Astrocyte (in vitro differentiated cells and primary cell): ENCODE measurements around the gene PLCH2. TPM values are rescaled to one million over a fixed set of nuclear protein-coding genes. Genes with fewer than 3 reads are reported as not detected.

ENCODE experiments used
- DNase-seq: peaks from one replicate; pipeline ENCODE4 v3.0.0-alpha.2; 2010; ENCODE audit warnings: low read depth
- FAIRE-seq: peaks from 2 replicates; lab custom pipeline; 2011; peaks lifted over from hg19 to GRCh38; lab: Jason Lieb, UNC
- H2AFZ ChIP-seq: 2 replicates; pipeline ENCODE4 v1.6.0; 2012; ENCODE audit warnings: low read depth, low read length, inconsistent platforms
- H3K27ac ChIP-seq: 2 replicates; pipeline ENCODE4 v1.5.1; 2011; ENCODE audit warnings: low read depth, low read length, inconsistent platforms
- H3K27me3 ChIP-seq: 2 replicates; pipeline ENCODE4 v1.6.0; 2011; ENCODE audit warnings: low read length, inconsistent platforms; ENCODE audit not compliant: insufficient read depth
- H3K36me3 ChIP-seq: 2 replicates; pipeline ENCODE4 v1.5.1; 2011; ENCODE audit warnings: low read length, inconsistent platforms; ENCODE audit not compliant: insufficient read depth
- H3K4me1 ChIP-seq: 2 replicates; pipeline ENCODE4 v1.5.1; 2011; ENCODE audit warnings: low read length, inconsistent platforms; ENCODE audit not compliant: insufficient read depth
- H3K4me2 ChIP-seq: 2 replicates; pipeline ENCODE4 v1.6.0; 2012; ENCODE audit warnings: low read length, inconsistent platforms
- H3K4me3 ChIP-seq: 2 replicates; pipeline ENCODE4 v1.5.1; 2011; ENCODE audit warnings: low read depth, mild to moderate bottlenecking, low read length, inconsistent platforms; ENCODE audit not compliant: insufficient read depth
- H3K79me2 ChIP-seq: 2 replicates; pipeline ENCODE4 v1.6.0; 2012; ENCODE audit warnings: mild to moderate bottlenecking, low read length, inconsistent platforms; ENCODE audit not compliant: insufficient read depth
- H3K9ac ChIP-seq: 2 replicates; pipeline ENCODE4 v1.6.0; 2012; ENCODE audit warnings: mild to moderate bottlenecking, low read length, inconsistent platforms
- H3K9me3 ChIP-seq: 2 replicates; pipeline ENCODE4 v1.5.1; 2012; ENCODE audit warnings: low read depth, mild to moderate bottlenecking, low read length, inconsistent platforms; ENCODE audit not compliant: insufficient read depth
- H4K20me1 ChIP-seq: 2 replicates; pipeline ENCODE4 v1.6.0; 2012; ENCODE audit warnings: low read length, inconsistent platforms; ENCODE audit not compliant: insufficient read depth
- H3K27ac Mint-ChIP-seq: one replicate; pipeline ENCODE4 v1.8.0; 2021; ENCODE audit warnings: mild to moderate bottlenecking, mixed read lengths; ENCODE audit not compliant: unreplicated experiment
- H3K27me3 Mint-ChIP-seq: one replicate; pipeline ENCODE4 v1.8.0; 2021; ENCODE audit warnings: low read depth, mixed read lengths; ENCODE audit not compliant: unreplicated experiment
- H3K36me3 Mint-ChIP-seq: one replicate; pipeline ENCODE4 v1.8.0; 2021; ENCODE audit warnings: low read depth, mixed read lengths; ENCODE audit not compliant: unreplicated experiment
- H3K4me1 Mint-ChIP-seq: one replicate; pipeline ENCODE4 v1.8.0; 2021; ENCODE audit warnings: low read depth, mixed read lengths; ENCODE audit not compliant: unreplicated experiment
- H3K4me3 Mint-ChIP-seq: one replicate; pipeline ENCODE4 v1.8.0; 2021; ENCODE audit warnings: mild to moderate bottlenecking, moderate library complexity, mixed read lengths; ENCODE audit not compliant: unreplicated experiment
- H3K9me3 Mint-ChIP-seq: one replicate; pipeline ENCODE4 v1.8.0; 2021; ENCODE audit warnings: mild to moderate bottlenecking, mixed read lengths; ENCODE audit not compliant: unreplicated experiment
- EZH2 ChIP-seq: IDR thresholded peaks from 2 replicates; pipeline ENCODE4 v1.6.1; 2012; ENCODE audit warnings: mild to moderate bottlenecking, low read length, inconsistent platforms; ENCODE audit not compliant: insufficient read depth
- total RNA-seq: library from RNA; stranded (reverse); gene quantifications from 2 replicates; pipeline ENCODE4 v1.2.1, GENCODE V29; 2021
- TF ChIP-seq, protein P1 (sequence below): IDR thresholded peaks from 2 replicates; pipeline ENCODE4 v1.5.1; 2011; ENCODE audit warnings: low read depth, mild to moderate bottlenecking, inconsistent platforms, low read length, moderate library complexity; ENCODE audit not compliant: insufficient read depth

Gene PLCH2
- total RNA-seq, 1 donor from 2014 or later, result 2.0 TPM

DNA sequence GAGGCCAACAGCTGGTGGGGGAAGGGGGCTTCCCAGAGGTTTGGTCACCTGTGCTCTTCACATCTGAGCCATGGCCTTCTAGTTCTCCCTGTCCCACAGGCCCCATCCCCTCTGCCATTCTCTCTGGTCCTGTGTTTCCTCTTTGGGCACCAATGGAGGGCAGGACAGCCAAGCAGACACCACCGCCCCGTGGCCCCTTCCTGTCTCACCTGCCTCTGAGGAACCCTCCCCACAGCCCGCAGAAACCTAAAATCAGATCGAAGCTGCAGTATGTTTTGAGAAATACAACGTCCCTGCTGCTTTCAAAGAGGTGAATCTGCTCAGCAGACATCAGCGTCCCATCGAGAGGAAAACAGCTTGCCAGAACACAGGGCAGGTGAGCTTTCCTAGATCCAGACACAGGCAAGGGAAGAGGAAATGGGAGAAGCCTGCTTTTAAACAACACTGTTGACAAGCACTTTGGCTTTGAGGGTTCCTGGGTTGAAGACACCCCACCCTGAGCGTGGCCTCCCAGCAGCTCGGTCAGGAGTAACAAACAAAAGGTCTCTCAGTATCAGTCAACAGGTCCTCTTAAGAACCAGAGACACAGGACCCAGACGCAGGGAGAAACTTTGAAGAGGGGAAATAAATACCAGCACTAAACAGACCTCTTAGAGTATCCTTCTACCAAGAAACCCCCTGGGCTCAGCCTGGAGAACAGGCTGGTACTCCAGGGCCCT, 48.0 kb downstream of the PLCH2 start:
- H3K27me3 Mint-ChIP-seq, result peaks cover 8% of the 10 kb centered on the region
- H3K27ac Mint-ChIP-seq, result no peak overlapping the region
- H3K9ac ChIP-seq, result peak overlapping the region; percentile 94
- peaks cover 14% of the 10 kb centered on the region for H3K4me1 Mint-ChIP-seq
- TF ChIP-seq, protein P1, sequence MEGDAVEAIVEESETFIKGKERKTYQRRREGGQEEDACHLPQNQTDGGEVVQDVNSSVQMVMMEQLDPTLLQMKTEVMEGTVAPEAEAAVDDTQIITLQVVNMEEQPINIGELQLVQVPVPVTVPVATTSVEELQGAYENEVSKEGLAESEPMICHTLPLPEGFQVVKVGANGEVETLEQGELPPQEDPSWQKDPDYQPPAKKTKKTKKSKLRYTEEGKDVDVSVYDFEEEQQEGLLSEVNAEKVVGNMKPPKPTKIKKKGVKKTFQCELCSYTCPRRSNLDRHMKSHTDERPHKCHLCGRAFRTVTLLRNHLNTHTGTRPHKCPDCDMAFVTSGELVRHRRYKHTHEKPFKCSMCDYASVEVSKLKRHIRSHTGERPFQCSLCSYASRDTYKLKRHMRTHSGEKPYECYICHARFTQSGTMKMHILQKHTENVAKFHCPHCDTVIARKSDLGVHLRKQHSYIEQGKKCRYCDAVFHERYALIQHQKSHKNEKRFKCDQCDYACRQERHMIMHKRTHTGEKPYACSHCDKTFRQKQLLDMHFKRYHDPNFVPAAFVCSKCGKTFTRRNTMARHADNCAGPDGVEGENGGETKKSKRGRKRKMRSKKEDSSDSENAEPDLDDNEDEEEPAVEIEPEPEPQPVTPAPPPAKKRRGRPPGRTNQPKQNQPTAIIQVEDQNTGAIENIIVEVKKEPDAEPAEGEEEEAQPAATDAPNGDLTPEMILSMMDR, result no peak
- no peak overlapping the region for H3K27ac ChIP-seq
- peak overlapping the region; percentile 99 for H3K4me2 ChIP-seq
- peaks cover 33% of the 10 kb centered on the region for H3K4me1 ChIP-seq
- peak overlapping the region; percentile 89 for H3K4me3 Mint-ChIP-seq
- no peaks in the 10 kb centered on the region for H3K9me3 Mint-ChIP-seq
- no peak overlapping the region for H2AFZ ChIP-seq
- H3K79me2 ChIP-seq, result peaks cover 55% of the 10 kb centered on the region
- FAIRE-seq, result no peak
- H3K36me3 ChIP-seq, result peaks cover 3% of the 10 kb centered on the region
- H4K20me1 ChIP-seq, result peaks cover 55% of the 10 kb centered on the region
- DNase-seq, result no peak
- no peaks in the 10 kb centered on the region for H3K9me3 ChIP-seq
- no peaks in the 10 kb centered on the region for H3K27me3 ChIP-seq
- peaks cover 5% of the 10 kb centered on the region for H3K36me3 Mint-ChIP-seq
- H3K4me3 ChIP-seq, result no peak overlapping the region

DNA sequence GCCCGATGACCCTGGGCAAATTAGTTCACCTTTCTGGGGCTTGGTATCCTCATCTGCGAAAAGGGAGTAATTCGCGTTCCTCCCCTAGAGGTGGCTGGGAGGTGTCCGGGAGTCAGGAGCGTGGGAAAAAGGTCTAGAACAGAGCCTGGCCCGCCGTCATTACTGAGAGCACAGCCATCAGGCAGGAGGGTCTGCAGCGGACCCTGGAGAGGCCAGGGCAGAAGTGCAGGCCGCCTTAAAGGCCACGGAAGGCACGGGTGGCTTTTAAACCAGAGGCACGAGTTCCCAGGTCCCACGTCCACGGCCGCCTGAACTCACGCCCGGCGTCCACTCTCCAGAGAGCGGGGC, 49.5 kb downstream of the PLCH2 start:
- H3K4me3 Mint-ChIP-seq, result peak overlapping the region; percentile 89
- Histone ChIP-seq H3K4me2 (peak overlapping the region; percentile 99), H3K9ac (peak overlapping the region; percentile 94), H3K9me3 (no peaks in the 10 kb centered on the region), H4K20me1 (peaks cover 54% of the 10 kb centered on the region), H3K27me3 (no peaks in the 10 kb centered on the region), H3K36me3 (peaks cover 3% of the 10 kb centered on the region), H3K79me2 (peaks cover 54% of the 10 kb centered on the region), H3K4me1 (peaks cover 35% of the 10 kb centered on the region), H2AFZ (peak overlapping the region; percentile 39), H3K27ac (peak overlapping the region; percentile 68), H3K4me3 (peak overlapping the region; percentile 91)
- H3K36me3 Mint-ChIP-seq, result peaks cover 5% of the 10 kb centered on the region
- no peak overlapping the region for H3K27ac Mint-ChIP-seq
- H3K27me3 Mint-ChIP-seq, result peaks cover 9% of the 10 kb centered on the region
- TF ChIP-seq, protein P1, result no peak
- TF ChIP-seq EZH2, result no peak
- no peak for FAIRE-seq
- DNase-seq, result no peak
- peaks cover 14% of the 10 kb centered on the region for H3K4me1 Mint-ChIP-seq
- no peaks in the 10 kb centered on the region for H3K9me3 Mint-ChIP-seq
